C4-2B (cell line): ENCODE data around the gene VPREB1.
"Not testable (repeated sequence)": the region's sequence is repeated elsewhere in the genome, so short reads cannot be mapped to it uniquely, and the experiment has no call there.

ENCODE experiments used
- H3K27ac ChIP-seq: fragments of 450-650 bp; 2 replicates; pipeline ENCODE4 v1.5.1; 2017

The VPREB1 gene

GRCh38 chr22:22262332-22263074 lies 17.9 kb downstream of the VPREB1 start:
- H3K27ac ChIP-seq, result not testable (repeated sequence)

GRCh38 chr22:22263823-22264222 lies 19.2 kb downstream of the VPREB1 start:
- not testable (repeated sequence) for H3K27ac ChIP-seq

- not testable (repeated sequence) for H3K27ac ChIP-seq
Observed at GRCh38 chr22:22270036-22270676, 25.6 kb downstream of the VPREB1 start.

- H3K27ac ChIP-seq, result not testable (repeated sequence)
Observed at GRCh38 chr22:22277423-22277822, 32.8 kb downstream of the VPREB1 start.

- not testable (repeated sequence) for H3K27ac ChIP-seq
Observed at GRCh38 chr22:22284962-22285756, 40.6 kb downstream of the VPREB1 start.

- not testable (repeated sequence) for H3K27ac ChIP-seq
Observed at GRCh38 chr22:22286390-22287105, 42.0 kb downstream of the VPREB1 start.

- not testable (repeated sequence) for H3K27ac ChIP-seq
Observed at GRCh38 chr22:22287106-22287626, 42.6 kb downstream of the VPREB1 start.

GRCh38 chr22:22289666-22290065 lies 45.1 kb downstream of the VPREB1 start:
- H3K27ac ChIP-seq, result not testable (repeated sequence)

GRCh38 chr22:22291129-22291806 lies 46.7 kb downstream of the VPREB1 start:
- not testable (repeated sequence) for H3K27ac ChIP-seq

- H3K27ac ChIP-seq, result not testable (repeated sequence)
Observed at GRCh38 chr22:22292656-22293055, 48.1 kb downstream of the VPREB1 start.

- not testable (repeated sequence) for H3K27ac ChIP-seq
Observed at GRCh38 chr22:22293436-22293835, 48.9 kb downstream of the VPREB1 start.

GRCh38 chr22:22294641-22295040 lies 50.1 kb downstream of the VPREB1 start:
- H3K27ac ChIP-seq, result not testable (repeated sequence)
